ENCODE data around the gene TPK1.

DNA sequence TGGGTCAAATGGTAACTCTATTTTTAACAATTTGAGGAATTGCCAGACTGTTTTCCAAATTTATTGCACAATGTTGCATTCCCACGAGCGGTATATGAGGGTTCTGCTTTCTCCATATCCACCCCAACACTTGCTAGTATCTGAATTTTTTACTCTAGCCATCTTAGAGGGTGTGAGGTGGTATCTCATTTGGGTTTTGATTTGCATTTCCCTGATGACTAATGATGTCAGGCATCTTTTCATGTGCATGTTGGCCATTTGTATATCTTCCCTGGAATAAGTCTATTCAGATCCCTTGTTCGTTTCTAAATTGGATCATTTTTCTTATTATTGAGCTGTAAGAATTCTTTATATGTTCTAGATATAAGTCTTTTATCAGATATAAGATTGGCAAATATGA, 97.7 kb downstream of the TPK1 start:
- TF ChIP-seq ZNF169 (tag by site-specific recombination; IDR thresholded peaks at IDR 0.05) = no peak
- TF ChIP-seq KLF9 (tag by site-specific recombination; IDR thresholded peaks at IDR 0.05; ENCODE audit: low read depth) = no peak
- TF ChIP-seq, protein P1, sequence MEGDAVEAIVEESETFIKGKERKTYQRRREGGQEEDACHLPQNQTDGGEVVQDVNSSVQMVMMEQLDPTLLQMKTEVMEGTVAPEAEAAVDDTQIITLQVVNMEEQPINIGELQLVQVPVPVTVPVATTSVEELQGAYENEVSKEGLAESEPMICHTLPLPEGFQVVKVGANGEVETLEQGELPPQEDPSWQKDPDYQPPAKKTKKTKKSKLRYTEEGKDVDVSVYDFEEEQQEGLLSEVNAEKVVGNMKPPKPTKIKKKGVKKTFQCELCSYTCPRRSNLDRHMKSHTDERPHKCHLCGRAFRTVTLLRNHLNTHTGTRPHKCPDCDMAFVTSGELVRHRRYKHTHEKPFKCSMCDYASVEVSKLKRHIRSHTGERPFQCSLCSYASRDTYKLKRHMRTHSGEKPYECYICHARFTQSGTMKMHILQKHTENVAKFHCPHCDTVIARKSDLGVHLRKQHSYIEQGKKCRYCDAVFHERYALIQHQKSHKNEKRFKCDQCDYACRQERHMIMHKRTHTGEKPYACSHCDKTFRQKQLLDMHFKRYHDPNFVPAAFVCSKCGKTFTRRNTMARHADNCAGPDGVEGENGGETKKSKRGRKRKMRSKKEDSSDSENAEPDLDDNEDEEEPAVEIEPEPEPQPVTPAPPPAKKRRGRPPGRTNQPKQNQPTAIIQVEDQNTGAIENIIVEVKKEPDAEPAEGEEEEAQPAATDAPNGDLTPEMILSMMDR (tag by site-specific recombination; IDR thresholded peaks at IDR 0.05) = no peak
- TF ChIP-seq ZNF146 (tag by site-specific recombination; IDR thresholded peaks at IDR 0.05) = no peak
- no peak for TF ChIP-seq ZNF394 (tag by site-specific recombination; IDR thresholded peaks at IDR 0.05; ENCODE audit: borderline replicate concordance)
- no peak for TF ChIP-seq YY1 (tag by site-specific recombination; IDR thresholded peaks at IDR 0.05)
- no peak for TF ChIP-seq GLIS1 (tag by site-specific recombination; IDR thresholded peaks at IDR 0.05)
- no peak for TF ChIP-seq ZBTB1 (tag by site-specific recombination; IDR thresholded peaks at IDR 0.05)
- TF ChIP-seq ZNF280D (tag by site-specific recombination; IDR thresholded peaks at IDR 0.05) = no peak
- TF ChIP-seq ZNF473 (tag by site-specific recombination; IDR thresholded peaks at IDR 0.05) = no peak
- TF ChIP-seq MEIS1 (CRISPR knock-in tag; IDR thresholded peaks at IDR 0.05; ENCODE audit: borderline replicate concordance) = no peak
- TF ChIP-seq ZNF768 (tag by site-specific recombination; IDR thresholded peaks at IDR 0.05) = no peak
- TF ChIP-seq ZBTB7A (tag by site-specific recombination; IDR thresholded peaks at IDR 0.05; ENCODE audit: low read depth) = no peak
- TF ChIP-seq ZNF639 (tag by site-specific recombination; IDR thresholded peaks at IDR 0.05) = no peak

All from HEK293 (cell line).